HG03135 (cell line): Measurements from ENCODE around the gene TCFL5.

Source experiments
- ATAC-seq: cut with Tn5 transposase; IDR thresholded peaks from one replicate; pipeline ENCODE4 v1.9.1; 2021; ENCODE audit warnings: mild to moderate bottlenecking, moderate library complexity; ENCODE audit not compliant: unreplicated experiment

TCFL5 gene

GRCh38 chr20:62801284-62802010 lies 60.2 kb downstream of the TCFL5 start:
- ATAC-seq = no peak

- no peak for ATAC-seq
Observed at GRCh38 chr20:62800314-62801259, 61.0 kb downstream of the TCFL5 start.

DNA sequence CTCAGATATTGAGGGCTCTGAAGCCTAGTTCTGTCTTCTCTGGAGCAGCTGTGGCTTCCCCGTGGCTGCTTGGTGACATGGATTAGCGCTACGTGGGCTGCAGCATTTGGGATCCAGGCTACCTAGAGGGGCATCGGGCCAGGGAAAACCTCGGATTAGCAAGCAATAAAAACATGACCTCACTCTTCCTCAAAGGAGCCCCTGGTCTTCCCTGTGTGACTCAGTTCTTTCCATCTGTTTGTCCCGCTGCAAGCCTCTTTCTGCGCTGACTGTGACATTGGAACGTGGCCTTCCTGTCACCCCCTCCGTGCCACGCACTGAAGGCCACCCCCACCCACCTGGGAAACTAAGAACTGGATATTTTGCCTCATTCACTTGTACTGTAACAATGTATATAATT lies 61.7 kb downstream of the TCFL5 start:
- ATAC-seq = no peak

GRCh38 chr20:62799459-62799858 lies 62.2 kb downstream of the TCFL5 start:
- ATAC-seq = no peak

DNA sequence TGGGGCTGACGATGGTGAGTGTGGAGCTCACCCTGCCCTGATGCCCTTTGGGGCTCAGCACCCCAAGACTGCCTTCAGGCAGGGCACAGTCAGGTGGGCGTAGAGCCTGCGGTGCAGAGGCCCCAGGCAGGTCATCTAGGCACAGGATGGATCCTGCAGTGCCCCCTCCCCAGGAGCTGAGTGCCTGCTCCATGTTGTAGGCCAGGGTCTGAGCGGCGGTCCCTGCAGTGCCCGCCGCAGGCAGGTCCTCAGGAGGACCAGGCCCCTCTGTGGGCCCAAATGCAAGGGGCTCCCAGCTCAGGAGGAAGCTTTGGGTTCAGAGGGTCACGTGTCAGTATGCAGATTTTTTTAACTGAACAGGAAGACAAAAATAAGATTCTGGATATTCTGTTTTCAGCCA lies 62.6 kb downstream of the TCFL5 start:
- ATAC-seq = no peak

- ATAC-seq = no peak
Observed at GRCh38 chr20:62797671-62798532, 63.7 kb downstream of the TCFL5 start.

DNA sequence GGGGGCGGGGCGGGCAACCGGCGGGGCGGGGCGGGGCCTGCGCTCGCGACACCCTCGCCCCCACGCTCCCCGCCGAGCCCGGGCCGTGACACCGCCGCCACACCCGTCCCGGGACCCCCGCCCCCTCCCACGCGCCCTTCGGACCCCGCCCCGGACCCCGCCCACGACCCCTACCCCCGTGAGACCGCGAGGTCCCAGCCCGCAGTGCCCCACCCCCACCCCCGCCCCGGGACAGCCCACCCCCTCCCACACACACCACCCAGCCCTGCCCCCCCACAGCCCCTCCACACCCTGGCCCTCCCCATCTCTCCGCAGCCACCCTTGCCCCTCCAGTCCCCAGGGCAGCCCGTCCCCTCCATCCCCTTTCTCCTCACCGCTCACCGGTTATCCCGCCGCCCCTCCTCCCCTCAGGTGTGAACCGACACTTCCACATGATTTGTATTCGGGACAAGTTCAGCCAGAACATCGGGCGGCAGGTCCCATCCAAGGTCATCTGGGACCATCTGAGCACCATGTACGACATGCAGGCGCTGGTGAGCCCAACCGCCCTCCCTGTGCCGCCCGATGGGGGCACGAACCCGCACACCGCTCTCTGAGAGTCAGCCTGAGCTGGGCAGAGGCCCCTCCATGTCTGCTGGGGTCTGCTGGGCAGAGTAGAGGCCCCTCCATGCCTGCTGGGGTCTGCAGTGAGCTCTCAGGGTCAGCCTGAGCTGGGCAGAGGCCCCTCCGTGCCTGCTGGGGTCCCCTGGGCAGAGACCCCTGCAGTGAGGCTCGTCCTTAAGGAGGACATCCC lies 64.7 kb downstream of the TCFL5 start:
- ATAC-seq = no peak

- no peak for ATAC-seq
Observed at GRCh38 chr20:62795023-62795761, 66.4 kb downstream of the TCFL5 start.

DNA sequence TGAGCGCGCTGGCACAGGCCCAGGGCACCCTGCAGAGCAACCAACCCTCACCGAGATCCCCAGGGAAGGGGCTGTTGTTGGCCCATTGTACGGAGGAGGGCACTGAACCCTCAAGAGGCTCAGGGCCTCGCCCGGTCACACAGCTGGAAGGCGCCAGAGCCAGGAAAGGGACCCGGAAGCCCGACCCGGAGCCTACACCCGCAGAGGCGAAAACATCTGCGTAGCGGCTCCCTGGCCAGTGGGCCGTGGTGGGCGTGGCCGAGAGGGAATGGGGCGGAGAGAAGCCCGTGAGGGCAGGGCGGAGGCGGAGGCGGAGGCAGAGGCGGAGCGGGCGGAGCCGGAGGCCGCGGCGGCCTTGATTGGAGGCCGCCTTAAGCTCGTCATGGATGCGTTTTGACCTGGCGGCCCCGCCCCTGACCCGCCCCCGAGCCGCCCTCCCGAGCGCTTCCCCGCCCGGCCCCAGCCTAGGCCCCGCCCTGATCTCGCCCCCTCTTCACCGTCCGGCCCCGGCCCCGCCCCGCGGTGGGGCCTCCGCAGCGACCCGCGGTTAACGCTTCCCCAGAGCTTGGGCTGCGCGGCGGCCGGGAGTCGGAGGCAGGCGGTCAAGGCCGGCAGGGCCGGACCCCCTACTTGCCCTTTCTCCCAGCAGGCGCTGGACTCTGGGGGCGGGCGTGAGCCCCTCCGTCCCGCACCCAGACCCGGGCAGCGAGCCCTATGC lies 67.5 kb downstream of the TCFL5 start:
- peak; percentile 68 for ATAC-seq

- no peak for ATAC-seq
Observed at GRCh38 chr20:62793757-62794006, 67.9 kb downstream of the TCFL5 start.

GRCh38 chr20:62792940-62793756 lies 68.5 kb downstream of the TCFL5 start:
- ATAC-seq = no peak

- ATAC-seq = no peak
Observed at GRCh38 chr20:62792182-62792939, 69.3 kb downstream of the TCFL5 start.

DNA sequence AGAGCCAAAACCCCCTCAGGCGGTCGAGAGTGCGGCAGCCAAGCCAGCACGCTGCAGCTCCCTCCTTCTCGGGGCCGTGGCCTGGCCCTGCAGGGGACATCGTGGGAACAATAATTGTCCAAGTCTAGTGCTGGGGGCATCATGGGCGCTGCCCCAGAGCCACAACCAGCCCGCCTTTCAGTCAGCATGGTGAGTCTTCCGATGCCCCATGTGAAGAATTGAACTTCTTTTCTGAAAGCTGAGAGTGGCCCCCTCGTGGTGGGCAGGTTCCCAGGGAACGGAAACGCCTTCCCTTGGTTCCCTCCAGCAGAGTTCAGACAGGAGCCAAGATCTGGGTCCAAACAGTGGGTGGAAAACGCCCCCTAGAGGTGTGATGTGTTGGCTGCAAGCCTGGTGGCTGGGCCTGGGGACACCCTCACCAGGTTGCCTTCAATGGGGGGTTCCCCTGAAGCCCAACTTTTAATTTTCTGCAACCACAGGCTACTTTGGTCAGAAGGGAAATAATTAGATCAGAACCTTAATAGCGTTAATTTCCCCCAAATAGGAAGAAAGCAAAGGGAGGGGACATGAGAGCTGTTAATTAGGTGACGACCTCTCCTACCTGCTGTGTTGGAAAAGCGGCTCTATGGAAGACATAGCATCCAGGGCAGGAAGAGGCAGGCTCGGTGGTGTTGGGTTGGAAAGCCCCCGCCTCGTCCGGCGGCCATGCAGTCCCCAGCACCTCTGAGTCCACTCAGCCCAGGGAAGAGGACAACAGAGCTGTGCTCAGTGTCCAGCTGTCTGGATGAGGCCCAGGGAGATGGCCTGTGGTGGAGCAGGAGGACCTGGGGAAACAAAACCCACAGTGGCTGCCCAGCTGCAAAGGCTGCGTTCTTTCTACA lies 70.1 kb downstream of the TCFL5 start:
- ATAC-seq = no peak
